Measurements from ENCODE around the gene BAIAP2.

GRCh38 chr17:81091774-81092517 is 57.0 kb downstream of the BAIAP2 start:
- TF ChIP-seq CTCF (IDR thresholded peaks at IDR 0.05; ENCODE audit: low read length) = no peak
- no peak for TF ChIP-seq EZH2 (optimal IDR thresholded peaks at IDR 0.05; ENCODE audit: low read depth, low read length)
